SJCRH30 (cell line): ENCODE measurements around the gene SLC6A3. TPM values are rescaled to one million over a fixed set of nuclear protein-coding genes. Genes with fewer than 3 reads are reported as not detected.

Experiments
- DNase-seq, 2 experiments: peaks; one replicate each; pipeline ENCODE4 v3.0.0-alpha.2; 2015 to 2020
- H3K27ac ChIP-seq: fragments of 250-450 bp; sonication (Bioruptor Pico); 2 replicates; pipeline ENCODE4 v1.5.1; 2020; ENCODE audit warnings: mild to moderate bottlenecking, moderate library complexity
- H3K27me3 ChIP-seq: fragments of 250-450 bp; sonication (Bioruptor Pico); 2 replicates; pipeline ENCODE4 v1.5.1; 2020; ENCODE audit warnings: mild to moderate bottlenecking, moderate library complexity
- H3K36me3 ChIP-seq: fragments of 250-450 bp; sonication (Bioruptor Pico); 2 replicates; pipeline ENCODE4 v1.5.1; 2020; ENCODE audit warnings: mild to moderate bottlenecking, moderate library complexity
- H3K4me1 ChIP-seq: fragments of 250-450 bp; sonication (Bioruptor Pico); 2 replicates; pipeline ENCODE4 v1.5.1; 2020; ENCODE audit warnings: mild to moderate bottlenecking, moderate library complexity
- H3K4me3 ChIP-seq: fragments of 250-450 bp; sonication (Bioruptor Pico); 2 replicates; pipeline ENCODE4 v1.5.1; 2020; ENCODE audit warnings: mild to moderate bottlenecking, moderate library complexity
- H3K9me3 ChIP-seq: fragments of 250-450 bp; sonication (Bioruptor Pico); replicated peaks from 2 replicates; pipeline ENCODE4 v1.5.1; 2020; ENCODE audit warnings: mild to moderate bottlenecking, moderate library complexity
- total RNA-seq: library from RNA; depleted of rRNA; stranded (reverse); fragments of >200 nt; shearing (Covaris generic); gene quantifications from 2 replicates; pipeline ENCODE4 v1.2.3, GENCODE V29; 2014

The SLC6A3 gene
- total RNA-seq, 1 experiment from 2014 or later = 0.04 TPM

DNA sequence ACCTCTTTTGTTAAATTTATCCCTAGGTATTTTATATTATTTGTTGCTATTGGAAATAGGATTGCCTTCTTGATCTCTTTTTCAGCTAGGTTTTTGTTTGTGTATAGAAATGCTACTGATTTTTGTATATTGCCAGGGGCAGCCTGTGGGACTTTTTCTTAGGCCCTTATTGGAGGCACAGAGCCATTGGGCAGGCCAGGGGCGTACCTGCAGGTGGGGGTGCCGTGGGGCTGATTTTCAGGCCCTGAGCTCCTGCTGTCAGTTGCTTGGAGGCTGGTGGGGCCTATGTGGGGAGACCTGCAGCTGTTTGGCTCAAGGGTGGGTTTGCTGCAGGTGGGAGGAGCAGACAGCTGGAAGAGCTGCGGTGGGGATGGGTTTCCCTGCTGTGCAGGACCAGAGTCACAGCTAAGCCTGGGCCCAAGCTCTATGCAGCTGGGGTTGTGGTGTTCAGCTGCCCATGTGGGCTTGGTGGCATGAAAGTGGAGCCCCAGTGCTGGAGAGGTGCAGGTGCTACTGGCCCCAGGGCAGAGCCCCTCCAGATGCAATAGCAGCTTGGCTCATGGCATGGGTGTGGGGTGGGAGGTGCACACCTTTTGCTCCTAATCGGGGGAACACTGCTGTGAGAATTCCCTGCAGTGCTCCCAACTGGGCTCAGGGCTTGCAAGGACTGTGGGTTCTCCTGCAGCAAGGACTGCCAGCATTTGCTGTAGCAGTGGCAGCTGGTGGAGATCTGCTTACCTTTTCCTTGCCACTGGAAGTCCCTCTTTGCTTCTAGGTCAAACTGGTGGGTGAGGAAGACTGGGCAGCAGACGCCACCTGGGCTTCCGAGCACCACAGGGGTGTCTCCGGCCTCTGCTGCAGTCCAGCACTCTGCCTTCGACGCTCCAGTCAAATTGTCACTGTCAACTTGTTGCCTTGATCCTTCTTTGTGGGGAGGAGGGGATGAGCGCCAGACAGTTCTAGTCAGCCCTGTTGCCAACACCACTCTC, 92.7 kb downstream of the SLC6A3 start:
- H3K27ac ChIP-seq = no peak overlapping the region
- H3K9me3 ChIP-seq = no peaks in the 10 kb centered on the region
- H3K4me1 ChIP-seq = no peaks in the 10 kb centered on the region
- no peaks in the 10 kb centered on the region for H3K27me3 ChIP-seq
- no peak overlapping the region for H3K4me3 ChIP-seq
- H3K36me3 ChIP-seq = no peaks in the 10 kb centered on the region
- DNase-seq = peak in 1 of 2 experiments; percentile 17

DNA sequence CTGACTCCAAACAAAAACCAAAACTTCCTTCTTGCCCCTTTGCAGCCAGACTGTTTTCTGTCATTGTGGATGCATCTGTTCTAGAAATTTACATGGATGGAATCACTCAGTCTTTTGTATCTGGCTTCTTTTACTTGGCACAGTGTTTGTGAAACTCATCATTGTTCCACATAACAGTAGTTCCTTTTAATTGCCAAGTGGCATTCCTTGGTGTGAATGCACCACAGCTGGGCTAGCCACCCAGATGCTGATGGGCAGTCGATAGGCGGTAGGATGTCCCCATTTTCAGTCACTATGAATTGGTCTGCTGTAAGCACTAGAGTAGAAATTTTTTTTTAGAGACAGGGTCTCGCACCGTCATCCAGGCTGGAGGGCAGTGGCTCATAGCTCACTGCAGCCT, 94.1 kb downstream of the SLC6A3 start:
- DNase-seq = no peak
- H3K4me3 ChIP-seq = no peak overlapping the region
- H3K4me1 ChIP-seq = no peaks in the 10 kb centered on the region
- H3K27me3 ChIP-seq = no peaks in the 10 kb centered on the region
- H3K36me3 ChIP-seq = no peaks in the 10 kb centered on the region
- H3K27ac ChIP-seq = no peak overlapping the region
- no peaks in the 10 kb centered on the region for H3K9me3 ChIP-seq

DNA sequence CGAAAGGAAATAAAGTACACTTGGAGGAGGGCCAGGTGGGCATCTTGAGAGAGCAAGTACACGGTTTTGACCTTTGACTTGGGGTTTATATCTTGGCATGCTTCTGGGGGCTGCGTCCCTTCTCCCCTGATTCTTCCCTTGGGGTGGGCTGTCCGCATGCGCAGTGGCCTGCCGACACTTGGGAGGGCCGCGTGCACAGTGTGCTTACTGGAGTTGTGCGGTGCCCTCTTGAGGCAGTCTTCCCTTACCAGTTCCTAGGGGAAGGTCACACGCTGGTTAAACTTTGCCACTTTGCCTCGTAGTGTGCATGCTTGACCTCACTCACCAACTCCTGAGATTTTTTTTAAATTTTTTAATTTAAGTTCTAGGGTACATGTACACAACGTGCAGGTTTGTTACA, 96.0 kb downstream of the SLC6A3 start:
- Histone ChIP-seq H3K27me3 (no peaks in the 10 kb centered on the region), H3K9me3 (no peaks in the 10 kb centered on the region), H3K4me3 (no peak overlapping the region), H3K27ac (no peak overlapping the region), H3K36me3 (no peaks in the 10 kb centered on the region), H3K4me1 (no peaks in the 10 kb centered on the region)
- no peak for DNase-seq

DNA sequence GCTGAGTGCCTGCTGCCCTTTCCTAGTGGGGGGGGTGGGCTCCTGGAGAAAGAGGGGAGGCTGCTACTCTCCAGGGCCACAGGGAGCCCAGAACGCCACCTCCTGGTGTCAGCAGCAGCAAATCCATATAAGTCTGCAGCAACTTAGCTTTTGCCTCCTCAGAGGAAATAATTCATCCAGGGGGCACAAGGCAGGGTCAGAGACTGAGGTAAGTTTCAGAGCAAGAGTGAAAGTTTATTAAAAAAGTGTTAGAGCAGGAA, 96.3 kb downstream of the SLC6A3 start:
- no peaks in the 10 kb centered on the region for H3K27me3 ChIP-seq
- no peaks in the 10 kb centered on the region for H3K4me1 ChIP-seq
- no peaks in the 10 kb centered on the region for H3K9me3 ChIP-seq
- no peak overlapping the region for H3K27ac ChIP-seq
- no peak overlapping the region for H3K4me3 ChIP-seq
- H3K36me3 ChIP-seq = no peaks in the 10 kb centered on the region
- DNase-seq = no peak

DNA sequence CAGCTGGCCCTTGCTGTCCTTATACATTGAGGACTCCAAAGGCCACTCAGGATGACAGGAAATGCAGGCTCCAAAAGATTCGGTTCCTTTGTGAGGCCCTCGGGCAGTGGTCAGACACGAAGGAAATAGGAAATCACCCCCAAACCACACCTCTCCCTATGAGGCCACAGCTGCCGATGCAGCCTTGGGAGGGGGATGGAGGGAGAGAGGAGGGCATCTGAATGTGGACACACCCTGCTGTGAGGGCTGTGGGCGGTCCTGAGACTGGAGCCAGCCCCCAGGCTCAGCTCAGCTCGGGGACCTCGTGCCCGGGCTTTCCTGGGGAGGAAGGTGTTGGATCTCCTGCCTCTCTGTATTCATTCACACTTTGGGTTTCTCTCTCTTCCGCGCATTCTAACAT, 97.7 kb downstream of the SLC6A3 start:
- peak in 1 of 2 experiments; percentile 13 for DNase-seq
- no peaks in the 10 kb centered on the region for H3K36me3 ChIP-seq
- no peaks in the 10 kb centered on the region for H3K27me3 ChIP-seq
- no peaks in the 10 kb centered on the region for H3K9me3 ChIP-seq
- H3K27ac ChIP-seq = no peak overlapping the region
- no peak overlapping the region for H3K4me3 ChIP-seq
- no peaks in the 10 kb centered on the region for H3K4me1 ChIP-seq

DNA sequence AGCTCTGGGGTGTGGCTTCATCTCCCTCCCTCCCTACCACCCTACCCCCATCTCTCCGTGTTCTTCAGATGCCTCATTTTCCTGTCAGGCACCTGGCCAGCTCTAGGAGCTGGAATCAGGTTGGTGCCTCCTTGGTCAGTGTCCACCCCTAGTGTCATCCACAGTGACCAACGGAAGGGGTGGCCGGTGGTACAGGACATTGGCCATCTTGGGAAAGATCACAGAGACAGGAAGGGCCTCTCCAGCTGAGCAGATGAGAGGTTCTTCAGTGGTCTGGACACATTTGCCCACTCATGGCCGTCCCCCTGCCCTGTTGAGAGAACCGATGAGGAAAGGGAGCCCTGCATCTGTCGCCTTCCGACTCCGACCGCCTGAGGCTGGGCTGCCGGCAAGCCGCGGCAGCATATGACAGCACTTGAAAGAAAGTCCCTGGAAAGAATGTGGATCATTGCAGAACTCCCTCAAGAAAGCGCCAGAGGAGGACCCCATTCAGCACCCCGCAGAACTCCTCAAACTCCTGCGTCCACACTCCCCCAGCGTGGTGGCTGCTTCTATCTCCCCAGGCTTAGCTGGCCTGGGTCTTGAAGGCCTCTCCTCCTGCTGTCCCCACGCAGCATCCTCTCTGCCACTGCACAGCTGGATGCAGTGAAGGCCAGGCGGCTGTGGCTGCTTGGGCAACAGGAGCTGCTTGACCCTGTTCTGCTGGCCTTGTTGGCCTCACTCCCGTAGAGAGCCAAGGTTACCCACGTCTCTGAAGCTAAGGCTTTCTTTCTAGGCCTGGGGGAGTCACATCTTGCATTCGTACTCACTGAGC, 98.4 kb downstream of the SLC6A3 start:
- H3K4me3 ChIP-seq = no peak overlapping the region
- no peak for DNase-seq

DNA sequence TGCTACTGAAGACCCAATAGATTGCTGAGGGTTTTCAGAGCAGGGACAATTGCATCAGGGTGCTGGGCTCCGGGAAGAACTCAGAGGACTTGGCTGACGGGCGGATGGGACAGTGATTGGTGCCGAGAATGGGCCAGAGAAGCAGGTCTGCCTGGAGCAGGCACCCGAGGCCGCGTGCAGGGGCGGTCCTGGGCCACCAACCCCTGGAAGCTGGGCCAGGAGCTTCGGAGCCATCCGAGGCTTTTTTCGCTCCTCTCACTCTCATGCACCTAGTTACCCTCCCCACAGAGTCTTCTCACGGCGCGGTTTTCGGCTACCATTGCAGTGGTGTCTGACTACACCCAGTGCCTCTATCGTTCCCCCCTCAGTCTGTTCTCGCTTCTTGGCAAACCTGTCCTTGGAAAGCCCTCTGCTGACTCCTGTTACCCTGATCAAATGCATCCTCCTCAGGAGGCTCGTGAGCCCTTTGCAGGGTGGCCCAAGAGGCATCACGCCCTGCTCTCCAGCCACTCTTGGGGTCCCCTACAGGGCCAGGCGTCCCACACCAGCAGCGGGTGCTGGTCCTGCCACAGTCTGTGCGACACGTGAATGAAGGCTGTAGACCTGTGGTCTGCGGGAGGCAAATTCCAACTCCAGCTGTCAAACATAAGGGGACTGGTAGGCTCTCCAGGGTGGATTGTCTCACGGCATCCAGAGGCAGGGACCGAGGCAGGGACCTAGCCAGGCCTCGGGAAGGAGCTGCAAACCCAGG, 99.2 kb downstream of the SLC6A3 start:
- Histone ChIP-seq H3K4me1 (no peaks in the 10 kb centered on the region), H3K4me3 (peak overlapping the region; percentile 87), H3K27me3 (no peaks in the 10 kb centered on the region), H3K36me3 (no peaks in the 10 kb centered on the region), H3K27ac (no peak overlapping the region), H3K9me3 (no peaks in the 10 kb centered on the region)
- DNase-seq = no peak

More for the DNA sequence above, 98.4 kb downstream of the SLC6A3 start:
- Histone ChIP-seq H3K36me3 (no peaks in the 10 kb centered on the region), H3K9me3 (no peaks in the 10 kb centered on the region), H3K27ac (no peak overlapping the region), H3K4me1 (no peaks in the 10 kb centered on the region), H3K27me3 (no peaks in the 10 kb centered on the region)

DNA sequence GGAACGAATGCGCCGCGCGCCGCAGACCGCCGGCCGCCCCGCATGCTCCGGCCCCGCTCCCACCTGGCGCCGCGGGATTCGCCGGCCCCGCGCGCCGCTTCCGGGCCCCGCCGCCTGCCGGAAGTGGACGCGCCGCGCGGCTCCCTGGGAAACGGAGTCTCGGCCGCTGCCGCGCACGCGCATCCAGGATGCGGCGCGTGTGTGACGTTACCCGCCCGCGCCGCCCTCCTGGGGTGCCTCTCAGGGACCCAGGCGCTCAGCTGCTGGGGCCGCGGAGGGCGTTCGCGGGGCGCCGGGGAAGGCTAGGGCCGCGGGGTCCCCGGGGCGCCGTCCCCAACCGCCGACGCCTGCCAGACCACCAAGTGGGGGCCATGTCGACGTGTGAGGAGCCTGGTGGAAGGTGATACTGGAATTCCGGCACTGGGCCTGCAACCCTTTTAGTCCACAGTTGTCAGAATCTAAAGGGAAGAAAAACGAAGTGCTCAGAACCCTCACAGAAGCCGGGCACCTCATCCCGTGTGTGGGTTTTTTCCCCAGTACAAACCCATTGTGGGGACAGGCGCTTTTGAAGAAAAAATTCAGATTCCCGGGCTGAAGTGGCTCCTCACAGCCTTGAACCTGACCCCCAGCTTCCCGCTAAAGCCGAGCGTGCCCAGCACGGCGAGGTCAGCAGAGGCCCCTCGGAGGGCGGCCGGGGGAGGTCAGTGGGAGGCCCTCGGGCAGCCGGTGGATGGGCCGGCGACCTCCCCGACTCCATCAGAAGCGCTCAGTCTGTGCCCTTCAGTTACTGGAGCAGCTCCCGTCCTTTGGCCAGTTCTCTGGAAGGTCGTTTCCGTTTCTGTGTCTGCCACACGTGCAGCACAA, 100.0 kb downstream of the SLC6A3 start, which contains the start of gene CLPTM1L:
Gene CLPTM1L, minus strand, starts transcription at position 125 of the 864 bp plus-strand sequence. CDS start 258 bp downstream, outside the sequence.
- peak within 1 kb of the TSS; percentile 55 for H3K27ac ChIP-seq
- H3K4me1 ChIP-seq = no peaks in the 10 kb centered on the region
- no peaks in the 10 kb centered on the region for H3K27me3 ChIP-seq
- H3K4me3 ChIP-seq = peak within 1 kb of the TSS; percentile 87
- no peaks in the 10 kb centered on the region for H3K36me3 ChIP-seq
- peak; percentile 64 to 79 for DNase-seq
- no peaks in the 10 kb centered on the region for H3K9me3 ChIP-seq

DNA sequence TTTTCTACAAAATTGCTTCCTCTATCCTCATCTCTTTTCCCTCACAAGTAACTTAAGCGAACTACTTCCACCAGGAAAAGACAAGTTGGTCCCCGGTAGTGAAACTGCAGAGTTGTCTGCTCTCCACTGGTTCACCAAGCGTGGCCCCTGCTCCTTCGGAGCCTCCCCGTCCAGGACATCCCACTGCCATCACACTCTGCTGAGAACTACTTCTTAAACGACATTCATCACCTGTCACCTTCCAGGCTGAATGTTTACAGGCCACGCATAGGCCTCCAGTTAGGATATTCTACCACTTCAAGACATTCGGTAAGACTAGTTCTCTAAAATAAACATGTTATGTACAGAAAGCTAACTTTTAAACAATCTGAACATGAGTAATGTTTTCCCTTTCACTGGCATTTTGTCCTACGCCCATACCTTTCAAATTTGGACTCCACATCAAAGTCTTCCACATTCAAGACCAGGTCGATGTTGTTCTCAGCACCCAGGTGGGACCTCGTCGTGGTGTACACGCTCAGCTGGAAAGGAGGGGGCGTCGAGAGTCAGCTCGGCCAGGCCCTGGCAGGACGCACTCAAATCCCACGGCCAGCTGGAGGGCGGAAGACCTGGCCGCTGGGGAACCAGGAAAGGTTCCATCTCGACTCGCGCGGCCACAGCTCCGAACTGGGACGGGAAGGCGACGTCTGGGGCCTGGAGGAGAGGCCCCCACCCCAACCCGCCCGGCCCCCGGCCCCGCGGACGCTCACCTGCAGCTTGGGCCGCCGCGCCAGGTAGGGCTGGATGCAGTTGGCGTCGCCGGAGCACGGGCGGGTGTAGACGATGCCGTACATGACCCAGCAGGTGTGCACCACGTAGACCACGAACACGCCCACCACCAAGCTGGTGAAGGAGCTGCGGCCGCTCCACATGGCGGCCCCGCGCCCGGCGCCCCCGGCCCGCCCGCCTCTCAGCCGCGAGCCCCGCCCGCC, 101.0 kb downstream of the SLC6A3 start:
- Histone ChIP-seq H3K4me1 (no peaks in the 10 kb centered on the region), H3K27ac (0 out of 2 replicates have a peak overlapping the region, but pooled peaks have one; percentile 26), H3K9me3 (no peaks in the 10 kb centered on the region), H3K27me3 (no peaks in the 10 kb centered on the region), H3K36me3 (no peaks in the 10 kb centered on the region), H3K4me3 (peak overlapping the region; percentile 66)
- no peak for DNase-seq

DNA sequence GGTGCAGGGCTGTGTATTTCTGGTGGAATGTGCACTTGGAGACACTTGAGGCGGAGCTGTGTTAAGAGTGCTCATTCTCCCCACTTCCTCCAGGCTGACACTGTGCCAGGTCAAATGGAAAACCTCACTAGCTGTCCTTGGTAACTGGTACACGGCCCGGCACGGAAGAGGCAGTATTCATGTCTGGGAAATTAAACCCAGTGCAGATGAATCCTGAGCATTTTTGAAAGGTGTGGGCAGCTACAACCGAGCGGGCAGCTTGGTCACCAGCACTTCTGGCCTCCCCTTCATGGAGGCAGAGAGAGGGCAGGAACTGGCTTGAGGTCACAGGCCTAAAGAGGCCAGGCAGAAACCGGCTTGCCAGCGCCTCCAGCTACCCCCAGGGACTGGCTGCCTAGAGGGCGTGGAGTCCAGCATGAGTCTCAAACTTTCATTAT, 101.9 kb downstream of the SLC6A3 start:
- Histone ChIP-seq H3K36me3 (no peaks in the 10 kb centered on the region), H3K4me1 (no peaks in the 10 kb centered on the region), H3K4me3 (no peak overlapping the region), H3K9me3 (no peaks in the 10 kb centered on the region), H3K27me3 (no peaks in the 10 kb centered on the region), H3K27ac (no peak overlapping the region)
- no peak for DNase-seq
